Uterus (tissue), 2 donors: ENCODE data around the gene ANKUB1.

ENCODE experiments used
- POLR2A ChIP-seq, 2 donors: fragments of 450-650 bp; IDR thresholded peaks; one replicate each; pipeline ENCODE4 v1.6.1; 2016; ENCODE audit warnings: antibody characterized with exemption in 2 of 2, mild to moderate bottlenecking in 1 of 2, moderate library complexity in 1 of 2
- TF ChIP-seq, protein P1 (sequence below), 4 experiments: fragments of 200-600 bp in 2 of 4; fragments of 450-650 bp in 2 of 4; sonication (generic) in 2 of 4; IDR thresholded peaks; one replicate each; pipeline ENCODE4 v1.5.1; 2016 to 2019; ENCODE audit warnings: antibody characterized with exemption in 4 of 4, mild to moderate bottlenecking in 2 of 4, moderate library complexity in 1 of 4

DNA sequence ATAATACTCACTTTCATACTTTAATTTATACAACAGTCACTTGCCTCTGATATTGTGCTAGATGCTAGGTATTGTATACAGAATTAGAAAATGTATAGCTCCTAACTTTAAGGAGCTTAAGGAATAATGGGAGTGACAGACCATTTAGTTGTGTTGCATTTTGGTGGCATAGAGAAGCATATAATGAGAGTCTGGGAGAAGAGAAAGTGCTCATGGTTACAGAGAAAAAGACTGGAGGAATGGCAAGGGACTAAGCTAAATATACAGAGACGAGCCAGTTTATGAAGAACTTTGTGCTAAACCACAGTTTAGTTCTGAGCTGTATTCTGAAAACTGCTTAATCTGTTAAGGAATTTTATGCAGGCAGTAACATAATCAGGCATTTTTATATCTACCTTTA is 27.1 kb upstream of the ANKUB1 start:
- TF ChIP-seq, protein P1, sequence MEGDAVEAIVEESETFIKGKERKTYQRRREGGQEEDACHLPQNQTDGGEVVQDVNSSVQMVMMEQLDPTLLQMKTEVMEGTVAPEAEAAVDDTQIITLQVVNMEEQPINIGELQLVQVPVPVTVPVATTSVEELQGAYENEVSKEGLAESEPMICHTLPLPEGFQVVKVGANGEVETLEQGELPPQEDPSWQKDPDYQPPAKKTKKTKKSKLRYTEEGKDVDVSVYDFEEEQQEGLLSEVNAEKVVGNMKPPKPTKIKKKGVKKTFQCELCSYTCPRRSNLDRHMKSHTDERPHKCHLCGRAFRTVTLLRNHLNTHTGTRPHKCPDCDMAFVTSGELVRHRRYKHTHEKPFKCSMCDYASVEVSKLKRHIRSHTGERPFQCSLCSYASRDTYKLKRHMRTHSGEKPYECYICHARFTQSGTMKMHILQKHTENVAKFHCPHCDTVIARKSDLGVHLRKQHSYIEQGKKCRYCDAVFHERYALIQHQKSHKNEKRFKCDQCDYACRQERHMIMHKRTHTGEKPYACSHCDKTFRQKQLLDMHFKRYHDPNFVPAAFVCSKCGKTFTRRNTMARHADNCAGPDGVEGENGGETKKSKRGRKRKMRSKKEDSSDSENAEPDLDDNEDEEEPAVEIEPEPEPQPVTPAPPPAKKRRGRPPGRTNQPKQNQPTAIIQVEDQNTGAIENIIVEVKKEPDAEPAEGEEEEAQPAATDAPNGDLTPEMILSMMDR (IDR thresholded peaks at IDR 0.05) = no peak
- no peak for TF ChIP-seq POLR2A (IDR thresholded peaks at IDR 0.05)
